ENCODE measurements around the gene RTKN. TPM values are rescaled to one million over a fixed set of nuclear protein-coding genes. Genes with fewer than 3 reads are reported as not detected.

The RTKN gene
- total and polyA plus RNA-seq, 2 of the 13 experiments (the other 11 are each of a cell fraction or from before 2014, with no cell fraction given), result 159 to 166 TPM

GRCh38 chr2:74391580-74392448 is 49.9 kb downstream of the RTKN start (continued):
- TF ChIP-seq, protein P1, sequence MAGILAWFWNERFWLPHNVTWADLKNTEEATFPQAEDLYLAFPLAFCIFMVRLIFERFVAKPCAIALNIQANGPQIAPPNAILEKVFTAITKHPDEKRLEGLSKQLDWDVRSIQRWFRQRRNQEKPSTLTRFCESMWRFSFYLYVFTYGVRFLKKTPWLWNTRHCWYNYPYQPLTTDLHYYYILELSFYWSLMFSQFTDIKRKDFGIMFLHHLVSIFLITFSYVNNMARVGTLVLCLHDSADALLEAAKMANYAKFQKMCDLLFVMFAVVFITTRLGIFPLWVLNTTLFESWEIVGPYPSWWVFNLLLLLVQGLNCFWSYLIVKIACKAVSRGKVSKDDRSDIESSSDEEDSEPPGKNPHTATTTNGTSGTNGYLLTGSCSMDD (CRISPR knock-in tag; IDR thresholded peaks at IDR 0.05), result no peak
- TF ChIP-seq RXRA (CRISPR knock-in tag; IDR thresholded peaks at IDR 0.05) (peak; percentile 78), ERF (CRISPR knock-in tag; IDR thresholded peaks at IDR 0.05) (peak; percentile 86), ZFP37 (CRISPR knock-in tag; IDR thresholded peaks at IDR 0.05; ENCODE audit: borderline replicate concordance) (no peak), ZKSCAN1 (IDR thresholded peaks at IDR 0.05; ENCODE audit: low read length) (no peak), ZNF660 (CRISPR knock-in tag; IDR thresholded peaks at IDR 0.05; ENCODE audit: borderline replicate concordance, low read depth) (no peak), ZFP91 (CRISPR knock-in tag; IDR thresholded peaks at IDR 0.05; ENCODE audit: borderline replicate concordance) (peak; percentile 79), ZNF83 (CRISPR knock-in tag; IDR thresholded peaks at IDR 0.05; ENCODE audit: borderline replicate concordance) (peak; percentile 35; the same call in 1 of the 2 replicates), ZNF256 (CRISPR knock-in tag; conservative IDR thresholded peaks at IDR 0.05) (no peak), ZNF781 (CRISPR knock-in tag; IDR thresholded peaks at IDR 0.05; ENCODE audit: borderline replicate concordance, not compliant biosample characterization) (no peak), SIN3A (IDR thresholded peaks at IDR 0.05; ENCODE audit: borderline replicate concordance, low read depth, low read length) (no peak), TFDP2 (CRISPR knock-in tag; IDR thresholded peaks at IDR 0.05) (peak; percentile 48; the same call in 1 of the 2 replicates), ZMAT3 (CRISPR knock-in tag; conservative IDR thresholded peaks at IDR 0.05) (no peak; the same call in 1 of the 2 replicates), ZNF281 (CRISPR knock-in tag; IDR thresholded peaks at IDR 0.05; ENCODE audit: borderline replicate concordance) (no peak), ZNF740 (CRISPR knock-in tag; IDR thresholded peaks at IDR 0.05) (no peak)
- TF ChIP-seq, protein P2, sequence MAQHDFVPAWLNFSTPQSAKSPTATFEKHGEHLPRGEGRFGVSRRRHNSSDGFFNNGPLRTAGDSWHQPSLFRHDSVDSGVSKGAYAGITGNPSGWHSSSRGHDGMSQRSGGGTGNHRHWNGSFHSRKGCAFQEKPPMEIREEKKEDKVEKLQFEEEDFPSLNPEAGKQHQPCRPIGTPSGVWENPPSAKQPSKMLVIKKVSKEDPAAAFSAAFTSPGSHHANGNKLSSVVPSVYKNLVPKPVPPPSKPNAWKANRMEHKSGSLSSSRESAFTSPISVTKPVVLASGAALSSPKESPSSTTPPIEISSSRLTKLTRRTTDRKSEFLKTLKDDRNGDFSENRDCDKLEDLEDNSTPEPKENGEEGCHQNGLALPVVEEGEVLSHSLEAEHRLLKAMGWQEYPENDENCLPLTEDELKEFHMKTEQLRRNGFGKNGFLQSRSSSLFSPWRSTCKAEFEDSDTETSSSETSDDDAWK (CRISPR knock-in tag; IDR thresholded peaks at IDR 0.05), result no peak
- TF ChIP-seq, protein P3, sequence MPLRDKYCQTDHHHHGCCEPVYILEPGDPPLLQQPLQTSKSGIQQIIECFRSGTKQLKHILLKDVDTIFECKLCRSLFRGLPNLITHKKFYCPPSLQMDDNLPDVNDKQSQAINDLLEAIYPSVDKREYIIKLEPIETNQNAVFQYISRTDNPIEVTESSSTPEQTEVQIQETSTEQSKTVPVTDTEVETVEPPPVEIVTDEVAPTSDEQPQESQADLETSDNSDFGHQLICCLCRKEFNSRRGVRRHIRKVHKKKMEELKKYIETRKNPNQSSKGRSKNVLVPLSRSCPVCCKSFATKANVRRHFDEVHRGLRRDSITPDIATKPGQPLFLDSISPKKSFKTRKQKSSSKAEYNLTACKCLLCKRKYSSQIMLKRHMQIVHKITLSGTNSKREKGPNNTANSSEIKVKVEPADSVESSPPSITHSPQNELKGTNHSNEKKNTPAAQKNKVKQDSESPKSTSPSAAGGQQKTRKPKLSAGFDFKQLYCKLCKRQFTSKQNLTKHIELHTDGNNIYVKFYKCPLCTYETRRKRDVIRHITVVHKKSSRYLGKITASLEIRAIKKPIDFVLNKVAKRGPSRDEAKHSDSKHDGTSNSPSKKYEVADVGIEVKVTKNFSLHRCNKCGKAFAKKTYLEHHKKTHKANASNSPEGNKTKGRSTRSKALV (CRISPR knock-in tag; IDR thresholded peaks at IDR 0.05), result 0 out of 2 replicates have a peak, but pooled peaks have one; percentile 18
